DMS153 (cell line): ENCODE data around the gene ASCC1.

Source experiments
- DNase-seq: peaks from one replicate; lab custom pipeline; 2025; lab: John Stamatoyannopoulos, UW

ASCC1 gene

GRCh38 chr10:72097448-72098300 lies 118.4 kb downstream of the ASCC1 start:
- DNase-seq, result peak; percentile 68

GRCh38 chr10:72096115-72097000 lies 119.7 kb downstream of the ASCC1 start:
- no peak for DNase-seq

- DNase-seq, result no peak
These were observed 120.9 kb downstream of the ASCC1 start for GRCh38 chr10:72095195-72095594.

- DNase-seq, result no peak
These were observed 121.5 kb downstream of the ASCC1 start for GRCh38 chr10:72094574-72094973.

- DNase-seq, result no peak
These were observed 122.6 kb downstream of the ASCC1 start for GRCh38 chr10:72093450-72093849.

GRCh38 chr10:72092987-72093386 lies 123.1 kb downstream of the ASCC1 start:
- no peak for DNase-seq

- no peak for DNase-seq
These were observed 123.7 kb downstream of the ASCC1 start for GRCh38 chr10:72092171-72092924.

- DNase-seq, result no peak
These were observed 125.8 kb downstream of the ASCC1 start for GRCh38 chr10:72090326-72090725.

GRCh38 chr10:72089618-72090017 lies 126.5 kb downstream of the ASCC1 start:
- DNase-seq, result peak; percentile 10

- DNase-seq, result no peak
These were observed 127.0 kb downstream of the ASCC1 start for GRCh38 chr10:72088889-72089575.

- DNase-seq, result no peak
These were observed 127.8 kb downstream of the ASCC1 start, which contains the start of gene SPOCK2 for GRCh38 chr10:72087969-72088888. Gene SPOCK2 (minus strand): TSS chr10:72088551. CDS start chr10:72088328, 223 bp downstream.

- DNase-seq, result no peak
These were observed 128.6 kb downstream of the ASCC1 start for GRCh38 chr10:72087392-72087968.

- DNase-seq, result no peak
These were observed 129.3 kb downstream of the ASCC1 start for GRCh38 chr10:72086466-72087391.

GRCh38 chr10:72085864-72086465 lies 130.1 kb downstream of the ASCC1 start:
- no peak for DNase-seq

GRCh38 chr10:72085166-72085565 lies 130.9 kb downstream of the ASCC1 start:
- DNase-seq, result no peak

- DNase-seq, result no peak
These were observed 132.2 kb downstream of the ASCC1 start for GRCh38 chr10:72083790-72084459.

- no peak for DNase-seq
These were observed 133.0 kb downstream of the ASCC1 start for GRCh38 chr10:72082856-72083789.
